ENCODE data around the gene SH2B2. TPM values are rescaled to one million over a fixed set of nuclear protein-coding genes. Genes with fewer than 3 reads are reported as not detected.

SH2B2 gene
- total RNA-seq, 1 donor from 2014 or later: 32.1 TPM

DNA sequence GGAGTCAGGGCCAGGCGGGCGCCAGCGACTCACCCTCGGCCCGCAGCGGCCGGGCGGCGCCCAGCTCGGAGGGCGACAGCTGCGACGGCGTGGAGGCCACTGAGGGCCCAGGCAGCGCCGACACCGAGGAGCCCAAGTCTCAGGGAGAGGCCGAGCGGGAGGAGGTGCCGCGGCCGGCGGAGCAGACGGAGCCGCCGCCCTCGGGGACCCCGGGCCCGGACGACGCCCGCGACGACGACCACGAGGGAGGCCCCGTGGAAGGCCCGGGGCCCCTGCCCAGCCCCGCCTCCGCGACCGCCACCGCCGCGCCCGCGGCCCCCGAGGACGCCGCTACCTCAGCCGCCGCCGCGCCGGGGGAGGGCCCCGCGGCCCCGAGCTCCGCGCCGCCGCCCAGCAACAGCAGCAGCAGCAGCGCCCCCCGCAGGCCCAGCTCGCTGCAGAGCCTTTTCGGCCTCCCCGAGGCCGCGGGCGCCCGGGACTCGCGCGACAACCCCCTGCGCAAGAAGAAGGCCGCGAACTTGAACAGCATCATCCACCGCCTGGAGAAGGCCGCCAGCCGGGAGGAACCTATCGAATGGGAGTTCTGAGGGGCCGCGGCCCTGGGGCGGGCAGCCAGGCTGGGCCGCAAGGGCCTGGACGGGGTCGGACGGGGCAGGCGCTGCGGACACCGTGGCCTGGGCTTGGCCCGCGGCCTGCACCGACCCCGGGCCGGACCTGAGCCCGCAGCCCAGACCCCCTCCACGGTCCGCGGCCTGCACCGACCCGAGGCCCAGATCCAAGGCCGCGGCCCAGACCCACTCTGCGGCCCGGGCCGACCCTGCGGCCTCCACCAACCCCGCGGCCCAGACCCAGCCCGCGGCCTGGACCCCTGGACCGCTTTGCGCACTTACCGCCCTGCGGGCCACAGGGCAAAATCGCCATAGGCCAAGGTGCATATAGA is 37.9 kb upstream of the SH2B2 start:
- CTCF ChIA-PET: no interaction called here

DNA sequence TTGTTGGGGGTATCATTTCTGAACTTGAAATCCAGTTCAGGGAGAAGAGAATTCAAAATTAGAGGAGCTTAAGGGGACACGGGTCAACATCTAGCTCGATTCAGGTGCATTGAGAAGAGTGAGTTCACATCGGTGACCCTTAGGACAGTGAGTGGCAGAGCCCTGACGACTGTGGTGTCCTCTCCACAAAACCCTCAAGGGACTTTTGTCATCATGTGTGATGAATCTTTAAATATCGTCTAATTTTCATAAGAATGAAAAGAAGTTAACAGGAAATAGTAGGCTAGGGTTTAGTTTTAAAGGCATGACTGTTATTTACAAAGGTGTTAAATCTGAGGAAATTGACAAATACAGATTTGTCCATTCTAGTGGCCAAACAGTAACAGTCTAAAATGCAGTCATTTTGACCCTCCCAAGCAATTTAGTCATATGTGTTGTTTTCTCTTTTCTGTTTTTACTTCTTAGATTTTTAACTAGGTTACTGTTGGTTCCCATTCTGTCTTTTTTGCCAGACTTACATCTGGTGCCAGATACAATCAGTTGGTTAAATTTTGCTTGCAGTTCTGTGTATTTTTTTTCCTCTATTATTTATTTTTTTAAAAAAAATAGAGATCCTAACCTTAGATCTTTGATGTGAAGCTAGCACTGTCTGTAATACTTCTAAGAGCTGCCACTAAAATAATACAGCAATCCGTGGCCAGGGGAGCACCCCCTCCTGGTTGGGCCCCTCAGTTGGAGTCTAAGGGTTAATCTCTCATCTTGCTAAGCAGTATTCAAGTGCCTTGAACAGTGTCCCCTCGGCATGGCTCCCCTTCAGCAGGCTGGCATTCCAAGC is 34.9 kb upstream of the SH2B2 start:
- ChIA-PET POLR2A (no interaction called here), CTCF (interaction anchor here (1.3 kb wide), 1 partner anchor 709 kb away, joined by 3 read pairs; no protein-coding TSS in a partner anchor)
- intact Hi-C loops (cut with micrococcal nuclease): no loop called here
- TF ChIP-seq, protein P1, sequence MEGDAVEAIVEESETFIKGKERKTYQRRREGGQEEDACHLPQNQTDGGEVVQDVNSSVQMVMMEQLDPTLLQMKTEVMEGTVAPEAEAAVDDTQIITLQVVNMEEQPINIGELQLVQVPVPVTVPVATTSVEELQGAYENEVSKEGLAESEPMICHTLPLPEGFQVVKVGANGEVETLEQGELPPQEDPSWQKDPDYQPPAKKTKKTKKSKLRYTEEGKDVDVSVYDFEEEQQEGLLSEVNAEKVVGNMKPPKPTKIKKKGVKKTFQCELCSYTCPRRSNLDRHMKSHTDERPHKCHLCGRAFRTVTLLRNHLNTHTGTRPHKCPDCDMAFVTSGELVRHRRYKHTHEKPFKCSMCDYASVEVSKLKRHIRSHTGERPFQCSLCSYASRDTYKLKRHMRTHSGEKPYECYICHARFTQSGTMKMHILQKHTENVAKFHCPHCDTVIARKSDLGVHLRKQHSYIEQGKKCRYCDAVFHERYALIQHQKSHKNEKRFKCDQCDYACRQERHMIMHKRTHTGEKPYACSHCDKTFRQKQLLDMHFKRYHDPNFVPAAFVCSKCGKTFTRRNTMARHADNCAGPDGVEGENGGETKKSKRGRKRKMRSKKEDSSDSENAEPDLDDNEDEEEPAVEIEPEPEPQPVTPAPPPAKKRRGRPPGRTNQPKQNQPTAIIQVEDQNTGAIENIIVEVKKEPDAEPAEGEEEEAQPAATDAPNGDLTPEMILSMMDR (IDR thresholded peaks at IDR 0.05): no peak
- Mint-ChIP-seq H3K4me3 (no peak overlapping the region), H3K36me3 (ENCODE audit: low read depth) (peaks cover 17% of the 10 kb centered on the region), H3K9me3 (no peaks in the 10 kb centered on the region), H3K27me3 (no peaks in the 10 kb centered on the region), H3K4me1 (peaks cover 6% of the 10 kb centered on the region), H3K27ac (no peak overlapping the region)
- DNase-seq (no peak), ATAC-seq (ENCODE audit: low read depth) (no peak)

More for the DNA sequence above, 37.9 kb upstream of the SH2B2 start:
- no peak for DNase-seq
- no peak for ATAC-seq (ENCODE audit: low read depth)
- Mint-ChIP-seq H3K27me3 (no peaks in the 10 kb centered on the region), H3K4me1 (peaks cover 6% of the 10 kb centered on the region), H3K4me3 (no peak overlapping the region), H3K9me3 (no peaks in the 10 kb centered on the region), H3K27ac (no peak overlapping the region), H3K36me3 (ENCODE audit: low read depth) (peaks cover 23% of the 10 kb centered on the region)
- POLR2A ChIA-PET: no interaction called here
- TF ChIP-seq, protein P1 (IDR thresholded peaks at IDR 0.05): no peak
- intact Hi-C loops (cut with micrococcal nuclease): no loop called here

DNA sequence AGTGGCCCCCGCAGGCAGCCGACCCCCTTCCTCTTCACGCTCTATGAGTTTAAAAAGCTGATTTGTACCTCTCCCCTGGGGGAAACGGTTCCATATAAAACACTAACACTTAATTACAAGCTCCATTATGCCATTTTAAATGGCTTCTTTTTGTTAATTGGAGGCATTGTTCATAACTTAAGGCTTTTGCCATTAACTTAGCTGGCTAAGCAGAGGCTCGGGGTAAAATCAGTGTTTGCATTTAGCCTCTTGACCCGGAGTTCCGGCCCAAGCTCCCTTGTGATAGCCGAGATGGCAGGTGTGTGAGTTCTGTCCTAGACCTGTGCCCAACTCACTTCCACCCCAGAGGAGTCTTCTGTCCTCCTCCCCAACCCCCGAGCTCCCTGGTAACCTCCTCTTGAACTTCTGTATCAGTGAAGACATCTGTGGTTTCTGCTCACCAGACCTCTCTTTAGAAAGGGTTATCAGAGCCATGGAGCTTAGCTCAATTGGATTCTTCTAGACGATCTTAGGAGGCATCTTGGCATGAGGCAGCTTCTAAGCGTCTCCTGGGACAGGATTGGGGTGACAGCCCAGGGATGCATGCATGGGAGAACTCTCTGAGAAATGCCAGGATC is 34.2 kb upstream of the SH2B2 start:
- ATAC-seq (ENCODE audit: low read depth): no peak
- H3K27ac Mint-ChIP-seq: no peak overlapping the region
- no peak overlapping the region for H3K4me3 Mint-ChIP-seq
- H3K27me3 Mint-ChIP-seq: no peaks in the 10 kb centered on the region
- peaks cover 14% of the 10 kb centered on the region for H3K36me3 Mint-ChIP-seq (ENCODE audit: low read depth)
- POLR2A ChIA-PET: no interaction called here
- intact Hi-C loops (cut with micrococcal nuclease): no loop called here
- no peaks in the 10 kb centered on the region for H3K9me3 Mint-ChIP-seq
- CTCF ChIA-PET: interaction anchor here (1.3 kb wide), 1 partner anchor 709 kb away, joined by 3 read pairs; no protein-coding TSS in a partner anchor
- no peak for DNase-seq
- H3K4me1 Mint-ChIP-seq: peaks cover 6% of the 10 kb centered on the region
- TF ChIP-seq, protein P1 (IDR thresholded peaks at IDR 0.05): no peak

DNA sequence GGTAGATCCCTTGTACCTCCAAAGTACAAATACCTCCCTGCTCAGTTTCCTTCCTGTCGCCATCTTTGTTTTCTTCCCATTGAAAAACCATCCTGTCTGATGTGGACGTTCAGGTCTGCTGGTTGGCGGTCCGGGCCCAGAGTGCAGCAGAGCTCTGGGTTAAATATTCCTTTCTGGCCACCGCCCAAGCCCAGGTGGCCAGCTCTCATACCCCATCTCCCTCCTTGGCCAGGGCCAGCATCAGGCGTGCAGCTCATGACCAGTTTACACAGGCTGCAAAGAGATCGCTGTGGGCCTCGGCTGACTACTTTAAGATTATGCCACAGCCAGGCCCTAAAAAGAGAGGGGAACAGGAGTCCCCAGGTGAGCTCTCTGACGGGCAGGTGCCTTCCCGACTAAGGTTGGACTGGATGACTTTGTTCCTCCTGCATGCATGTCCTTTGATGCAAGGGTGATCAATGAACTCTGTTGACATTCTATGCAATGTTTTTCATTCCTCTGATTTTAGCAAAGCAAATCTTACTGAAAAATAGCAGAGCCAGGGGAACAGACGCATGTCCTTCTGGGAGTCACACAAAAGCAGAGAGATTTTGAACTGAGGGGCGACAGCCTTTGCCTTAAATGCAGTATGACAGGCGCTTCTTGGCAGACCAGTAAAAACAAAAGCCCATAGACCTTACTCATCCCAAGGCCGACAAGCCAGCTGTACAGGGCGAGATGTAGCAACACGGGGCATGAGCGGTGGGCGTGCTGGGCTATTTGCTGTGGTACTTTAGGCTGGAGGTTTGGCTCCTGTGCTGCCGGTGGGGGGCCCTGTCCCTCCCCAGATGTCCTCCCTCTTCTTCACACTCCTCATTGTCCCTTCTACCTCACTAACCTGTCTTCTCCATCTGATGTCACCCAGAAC is 33.3 kb upstream of the SH2B2 start:
- Mint-ChIP-seq H3K36me3 (ENCODE audit: low read depth) (peaks cover 13% of the 10 kb centered on the region), H3K4me1 (peaks cover 6% of the 10 kb centered on the region), H3K4me3 (no peak overlapping the region), H3K27ac (no peak overlapping the region), H3K9me3 (no peaks in the 10 kb centered on the region), H3K27me3 (no peaks in the 10 kb centered on the region)
- DNase-seq: no peak
- POLR2A ChIA-PET: no interaction called here
- ATAC-seq (ENCODE audit: low read depth): no peak
- intact Hi-C loops (cut with micrococcal nuclease): no loop called here
- CTCF ChIA-PET: interaction anchor here (1.3 kb wide), 1 partner anchor 710 kb away, joined by 3 read pairs; no protein-coding TSS in a partner anchor
- TF ChIP-seq, protein P1 (IDR thresholded peaks at IDR 0.05): no peak

All from activated B cell treated with CpG ODN at 0.5 μM for 24 hours (primary cell).